NCI-H1930 (cell line): ENCODE data around the gene SH3BP5.
"Not testable (repeated sequence)": the region's sequence is repeated elsewhere in the genome, so short reads cannot be mapped to it uniquely, and the experiment has no call there.

Source experiments
- DNase-seq, 2 experiments: peaks; one replicate each; lab custom pipeline; 2025; lab: John Stamatoyannopoulos, UW

The SH3BP5 gene, protein sequence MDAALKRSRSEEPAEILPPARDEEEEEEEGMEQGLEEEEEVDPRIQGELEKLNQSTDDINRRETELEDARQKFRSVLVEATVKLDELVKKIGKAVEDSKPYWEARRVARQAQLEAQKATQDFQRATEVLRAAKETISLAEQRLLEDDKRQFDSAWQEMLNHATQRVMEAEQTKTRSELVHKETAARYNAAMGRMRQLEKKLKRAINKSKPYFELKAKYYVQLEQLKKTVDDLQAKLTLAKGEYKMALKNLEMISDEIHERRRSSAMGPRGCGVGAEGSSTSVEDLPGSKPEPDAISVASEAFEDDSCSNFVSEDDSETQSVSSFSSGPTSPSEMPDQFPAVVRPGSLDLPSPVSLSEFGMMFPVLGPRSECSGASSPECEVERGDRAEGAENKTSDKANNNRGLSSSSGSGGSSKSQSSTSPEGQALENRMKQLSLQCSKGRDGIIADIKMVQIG

DNA sequence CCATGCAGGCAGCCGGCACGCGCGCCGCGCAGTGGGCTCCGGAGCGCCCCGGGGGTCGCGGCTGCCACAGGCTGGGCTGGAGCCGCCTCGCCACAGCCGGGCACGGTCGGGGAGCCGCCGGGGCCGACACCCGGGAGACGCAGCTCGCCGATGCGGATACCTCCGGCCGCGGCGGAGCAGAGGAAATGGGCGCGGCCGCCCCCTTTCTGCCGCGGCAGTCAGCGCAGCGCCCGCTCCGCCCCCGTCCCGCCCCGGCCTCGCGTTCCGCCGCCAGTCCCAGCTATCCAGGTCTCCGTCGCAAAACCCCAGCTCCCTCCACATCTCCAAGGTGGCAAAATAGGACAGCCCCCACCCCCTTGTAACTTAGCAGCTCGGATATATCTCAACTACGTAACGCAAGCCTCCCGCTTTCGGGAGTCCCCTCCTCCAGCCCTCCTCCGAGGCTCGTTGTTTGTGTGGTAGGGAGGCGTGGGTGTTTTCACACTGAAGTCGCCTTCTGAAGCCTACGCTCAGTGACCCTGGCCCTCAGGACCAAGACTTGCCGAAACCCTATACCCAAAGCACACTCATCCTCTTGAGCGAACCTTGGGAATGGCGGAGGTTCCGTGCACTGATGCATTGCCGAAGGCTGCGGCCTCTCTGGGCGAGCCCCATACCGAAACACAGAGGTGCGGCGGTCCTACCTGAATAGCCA, at the start of gene SH3BP5:
TSS of gene SH3BP5 (minus strand) at position 182 of the 694 bp plus-strand sequence. CDS start at position 4, 178 bp downstream.
- DNase-seq: peak in 1 of 2 experiments; percentile 18

DNA sequence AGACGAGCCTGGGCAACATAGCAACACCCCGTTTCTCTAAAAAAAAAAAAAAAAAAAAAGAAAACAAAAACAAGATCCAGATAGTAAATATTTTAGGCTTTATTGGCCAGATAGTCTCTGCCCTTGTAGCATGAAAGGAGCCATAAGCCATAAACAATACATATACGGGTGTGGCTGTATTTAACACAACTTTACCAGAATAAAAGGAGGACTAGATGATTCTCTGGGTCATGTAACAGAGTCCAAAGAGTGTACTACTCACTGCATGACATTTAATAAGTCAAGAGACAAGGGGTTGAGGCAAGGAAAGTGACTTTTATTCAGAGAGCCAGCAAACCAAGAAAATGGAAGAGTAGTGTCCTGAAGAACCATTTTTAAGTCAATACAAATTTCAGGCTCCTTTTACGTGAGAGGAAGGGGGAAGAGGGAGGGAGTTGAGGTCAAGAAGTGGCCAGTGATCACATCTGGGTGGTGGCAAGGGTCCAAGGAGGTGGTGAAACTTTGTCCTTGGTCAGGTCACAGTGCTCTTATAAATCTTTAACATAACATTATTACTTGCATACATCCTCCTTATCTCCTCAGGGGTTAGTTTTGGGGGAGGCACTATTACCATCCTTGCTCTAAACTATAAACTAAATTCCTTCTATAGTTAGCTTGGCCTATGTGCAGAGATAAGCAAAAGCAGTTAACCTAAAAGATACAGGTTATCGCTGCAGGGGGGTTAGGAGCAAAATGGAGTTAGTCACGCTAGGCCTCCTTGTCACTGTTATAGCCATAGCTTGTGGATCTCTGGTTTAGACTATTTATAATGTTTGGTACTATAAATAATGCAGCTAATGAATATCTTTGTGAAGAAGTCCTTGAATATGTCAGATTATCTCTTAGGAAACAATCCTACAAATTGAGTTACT, 48.8 kb upstream of the SH3BP5 start:
- DNase-seq: no peak

DNA sequence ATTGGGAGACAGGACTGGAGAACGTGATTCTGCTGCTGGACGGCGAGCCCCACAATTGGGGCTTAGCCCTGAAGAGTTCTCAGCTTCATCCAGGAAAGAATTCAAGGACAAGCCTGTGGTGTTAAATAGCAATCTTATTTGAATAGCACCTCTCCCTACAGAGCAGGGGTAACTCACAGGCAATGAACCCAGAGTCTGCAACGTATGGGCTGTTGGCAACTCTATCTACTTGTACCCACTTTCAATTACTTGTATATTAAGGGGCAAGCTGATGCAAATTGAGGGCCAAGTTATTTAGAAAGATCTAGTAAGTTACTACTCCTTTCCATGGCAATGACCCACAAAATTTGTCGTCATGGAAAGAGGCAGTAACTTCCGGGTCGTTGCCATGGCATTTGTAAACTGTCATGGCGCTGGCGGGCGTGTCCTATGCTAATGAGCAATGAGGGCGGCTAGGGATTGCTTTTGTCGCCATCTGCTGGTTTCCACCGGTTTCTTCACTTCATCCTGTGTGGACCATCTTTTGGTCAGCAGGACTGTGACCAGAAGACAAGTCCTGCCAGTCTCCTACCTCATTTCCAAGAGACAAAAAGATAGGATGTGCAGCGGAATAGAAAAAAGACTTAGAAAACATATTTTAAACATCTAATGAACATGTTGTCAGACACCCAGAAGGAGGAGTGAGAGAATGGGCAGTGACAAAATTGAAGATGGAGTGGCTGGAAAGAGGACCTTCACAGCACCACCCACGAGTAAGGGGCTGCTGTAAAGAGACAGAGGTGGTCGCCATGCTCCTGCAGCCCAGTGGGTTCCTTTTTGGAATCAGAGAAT, 45.8 kb upstream of the SH3BP5 start:
- DNase-seq: peak; percentile 73 to 80

DNA sequence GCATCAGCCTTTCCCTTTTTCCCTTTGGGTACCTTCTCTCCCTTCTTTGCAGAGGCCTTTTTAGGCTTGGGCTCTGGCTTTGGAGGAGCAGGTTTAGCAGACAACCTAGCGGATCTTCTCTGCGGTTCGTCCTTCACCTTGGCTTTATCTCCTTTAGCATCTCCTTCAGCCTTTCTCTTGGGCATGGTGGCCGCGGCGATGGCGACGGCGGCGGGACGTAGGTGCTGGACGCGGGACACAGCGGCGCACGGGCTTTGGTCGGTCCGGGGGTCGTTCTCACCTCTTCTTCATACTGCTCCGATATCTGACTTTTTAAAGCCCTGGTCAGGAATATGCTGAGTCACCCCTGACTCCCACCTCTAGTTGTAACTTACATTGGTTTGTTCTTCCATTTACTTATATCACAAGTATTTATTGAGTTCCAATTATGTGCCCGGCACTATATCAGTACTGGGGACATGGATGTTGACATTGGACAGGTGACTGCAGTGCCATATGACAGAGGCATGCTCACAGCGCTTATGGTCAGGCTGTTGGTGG, 43.1 kb upstream of the SH3BP5 start:
- DNase-seq: no peak

DNA sequence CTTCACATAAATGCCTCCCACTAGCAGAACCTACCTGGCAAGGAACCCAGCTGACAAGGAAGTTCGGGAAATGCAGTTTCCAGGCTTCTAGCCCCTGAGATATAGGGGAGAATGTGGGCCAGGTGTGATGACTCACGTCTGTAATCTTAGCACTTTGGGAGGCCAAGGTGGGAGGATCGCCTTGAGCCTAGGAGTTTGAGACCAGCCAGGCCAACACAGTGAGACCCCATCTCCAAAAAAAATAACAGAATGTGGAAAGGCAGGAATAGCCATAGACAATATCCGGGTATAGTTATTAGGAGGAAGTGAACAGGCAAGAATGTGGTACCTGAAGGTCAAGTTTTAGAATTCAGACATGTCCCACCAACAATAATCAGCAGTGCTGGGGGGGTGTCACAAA, 40.5 kb upstream of the SH3BP5 start:
- no peak for DNase-seq

DNA sequence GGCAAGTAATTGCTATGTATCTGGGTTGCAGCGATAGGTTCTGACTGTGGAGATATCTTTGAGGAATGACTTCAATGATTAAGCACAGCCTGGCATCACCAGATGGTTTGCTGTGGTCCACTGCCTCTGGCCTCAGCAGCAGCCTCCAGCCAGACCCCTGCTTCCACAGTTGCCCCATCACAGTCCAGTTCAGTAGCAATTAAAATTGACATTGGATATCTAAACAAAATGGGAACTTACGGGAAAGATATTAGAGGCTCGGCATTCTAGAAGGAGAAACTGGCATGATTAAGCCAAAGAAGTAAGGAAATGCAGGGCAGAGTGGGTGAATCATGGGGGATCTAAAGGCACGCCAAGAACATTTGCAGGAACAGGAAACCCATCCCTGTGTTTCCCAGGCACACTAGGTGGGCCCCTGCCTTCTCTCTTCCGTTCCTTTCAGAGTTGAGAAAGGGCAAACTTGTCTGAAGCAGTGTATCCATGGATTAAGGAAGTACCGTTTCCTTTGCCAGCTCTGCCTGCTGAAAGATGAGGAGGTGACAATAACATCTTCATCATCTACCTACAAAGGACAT, 36.3 kb upstream of the SH3BP5 start:
- DNase-seq: no peak

DNA sequence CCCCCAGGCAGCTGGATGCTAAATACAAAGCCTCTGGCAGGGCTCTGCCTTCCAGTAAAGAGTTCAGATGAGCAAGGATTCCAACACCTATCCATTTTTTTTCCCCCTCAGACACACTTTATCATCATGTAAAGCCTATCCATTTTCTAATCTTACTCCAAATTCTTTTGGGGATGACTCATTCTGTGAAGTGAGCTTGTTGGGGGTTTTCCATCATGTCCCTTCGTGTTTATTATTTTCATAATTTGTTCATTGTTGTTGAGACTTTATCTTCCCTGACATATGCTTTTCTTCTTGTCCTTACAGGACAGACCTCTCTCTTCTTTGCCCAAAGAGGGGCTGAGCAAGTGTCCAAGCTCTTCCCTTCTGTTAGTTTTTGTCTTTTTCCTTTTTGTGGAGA, 34.7 kb upstream of the SH3BP5 start:
- no peak for DNase-seq

DNA sequence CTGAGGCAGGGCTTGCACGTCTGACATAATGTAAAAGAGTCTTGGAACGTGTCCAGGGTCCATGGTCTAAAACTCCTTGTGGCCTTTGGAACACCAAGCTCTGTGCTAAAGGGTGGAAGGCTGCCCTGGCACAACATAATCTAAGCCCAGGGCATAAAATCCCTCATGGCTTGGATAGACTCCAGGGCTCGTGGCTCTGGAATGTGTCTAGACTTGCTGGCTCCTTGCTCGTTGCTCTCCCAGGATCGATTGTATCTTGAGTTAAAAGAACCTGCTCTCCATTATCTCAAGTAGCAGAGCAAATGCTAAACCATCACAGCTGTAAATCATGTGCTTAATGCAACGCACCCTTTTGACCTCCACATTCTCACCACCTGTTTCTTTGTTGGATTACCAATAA, 31.7 kb upstream of the SH3BP5 start:
- DNase-seq: not testable (repeated sequence)

DNA sequence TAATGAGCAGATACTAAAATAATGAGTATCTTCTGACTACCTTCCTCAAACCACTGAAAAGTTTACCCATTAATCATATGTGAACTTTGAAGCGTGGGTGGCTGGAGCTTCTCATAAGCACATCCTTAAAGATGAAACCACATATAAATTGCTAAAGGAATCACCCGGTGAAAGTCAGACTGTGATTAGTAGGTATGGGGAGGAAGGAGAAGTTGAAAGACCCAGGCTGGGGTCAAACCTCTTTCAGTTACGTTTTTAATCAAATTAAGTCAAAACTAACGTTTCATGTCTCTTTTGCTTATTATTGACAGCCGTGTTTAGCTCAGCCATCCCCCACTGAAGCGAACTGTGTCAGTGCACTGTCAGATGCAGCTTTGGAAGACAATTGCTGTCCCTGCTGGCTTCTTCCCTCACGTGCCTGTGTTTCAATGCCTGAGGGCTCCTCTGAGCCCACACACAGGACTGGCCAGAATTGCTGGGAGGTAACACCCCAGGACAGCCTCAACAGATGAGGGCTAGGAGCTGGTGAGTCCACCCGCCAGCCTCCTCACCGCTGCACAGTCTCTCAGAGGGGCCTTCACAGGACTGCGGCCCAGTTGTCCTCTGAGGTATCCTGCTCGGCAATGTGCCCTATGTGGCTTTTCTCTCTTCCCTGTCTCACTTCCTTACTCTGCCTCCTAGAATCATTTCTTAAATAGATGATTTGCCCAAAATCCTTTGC, 29.3 kb upstream of the SH3BP5 start:
- DNase-seq: no peak

DNA sequence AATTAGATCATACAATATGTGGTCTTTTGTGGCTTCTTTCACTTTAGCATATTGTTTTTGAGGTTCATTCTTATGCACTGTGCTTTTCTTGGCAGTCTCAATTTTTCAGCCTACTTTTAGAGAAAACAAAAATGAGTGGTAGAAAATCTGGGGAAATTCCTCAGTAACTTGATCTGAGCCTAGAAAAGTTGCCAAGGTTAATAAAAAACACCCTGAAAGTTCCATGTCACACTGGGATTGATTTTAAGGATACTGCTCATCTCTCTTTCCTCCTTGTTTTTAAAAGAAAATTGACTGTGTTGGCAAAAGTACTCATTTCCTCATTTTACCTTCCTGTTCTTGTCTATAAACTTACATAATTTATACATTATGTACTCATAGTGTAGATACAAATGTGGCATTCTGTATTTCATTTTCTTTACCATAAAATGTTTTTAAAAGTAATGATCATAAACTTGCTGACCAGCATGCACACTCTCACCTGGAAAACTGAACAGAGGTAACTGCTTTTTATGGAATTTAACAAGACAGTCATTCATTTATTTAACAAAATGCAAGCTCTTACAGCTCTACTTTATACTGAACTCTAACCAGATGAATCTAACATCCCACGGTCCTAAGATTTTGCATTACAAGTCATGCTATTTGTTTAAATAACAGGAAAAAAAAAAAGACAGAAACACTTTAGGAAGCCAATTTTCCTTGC, 28.6 kb upstream of the SH3BP5 start:
- no peak for DNase-seq

DNA sequence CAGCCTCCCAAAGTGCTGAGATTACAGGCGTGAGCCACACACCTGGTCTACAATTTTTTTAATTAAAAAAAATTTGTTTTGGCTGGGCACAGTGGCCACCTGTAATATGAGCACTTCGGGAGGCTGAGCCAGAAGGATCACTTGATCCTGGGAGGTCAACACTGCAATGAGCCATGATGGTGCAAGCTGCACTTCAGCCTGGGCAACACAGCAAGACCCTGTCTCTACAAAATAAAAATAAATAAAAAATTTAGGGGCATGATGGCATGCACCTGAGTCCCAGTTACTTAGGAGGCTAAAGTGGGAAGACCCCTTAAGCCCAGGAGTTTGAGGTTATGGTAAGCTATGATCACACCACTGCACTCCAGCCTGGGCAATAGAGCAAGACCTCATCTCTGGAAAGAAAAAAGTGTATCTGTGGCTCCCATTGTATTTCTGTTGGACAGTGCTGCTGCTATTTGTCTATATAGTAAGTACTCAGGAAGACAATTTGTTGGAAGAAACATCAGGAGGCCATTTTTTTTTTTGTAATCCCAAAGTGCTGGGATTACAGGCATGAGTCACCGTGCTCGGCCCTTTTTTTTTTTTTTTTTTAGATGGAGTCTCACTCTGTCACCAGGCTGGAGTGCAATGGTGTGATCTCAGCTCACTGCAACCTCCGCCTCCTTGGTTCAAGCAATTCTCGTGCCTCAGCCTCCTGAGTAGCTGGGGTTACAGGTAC, 27.5 kb upstream of the SH3BP5 start:
- no peak for DNase-seq

DNA sequence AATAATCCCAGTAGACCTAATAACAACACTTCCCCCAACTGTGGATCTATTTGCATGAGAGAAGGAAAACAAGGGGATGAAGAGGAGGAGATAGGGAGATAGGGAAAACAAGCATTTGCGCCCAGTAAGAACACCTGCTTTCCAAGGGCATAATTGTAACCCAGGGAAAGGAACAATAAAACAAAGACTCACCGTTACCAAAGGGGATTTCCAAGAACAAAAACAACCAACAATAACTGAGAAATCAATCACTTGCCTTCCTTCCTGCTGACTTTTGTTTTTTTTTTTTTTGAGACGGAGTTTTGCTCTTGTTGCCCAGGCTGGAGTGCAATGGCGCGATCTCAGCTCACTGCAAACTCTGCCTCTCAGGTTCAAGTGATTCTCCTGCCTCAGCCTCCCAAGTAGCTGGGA, 24.3 kb upstream of the SH3BP5 start:
- not testable (repeated sequence) for DNase-seq

DNA sequence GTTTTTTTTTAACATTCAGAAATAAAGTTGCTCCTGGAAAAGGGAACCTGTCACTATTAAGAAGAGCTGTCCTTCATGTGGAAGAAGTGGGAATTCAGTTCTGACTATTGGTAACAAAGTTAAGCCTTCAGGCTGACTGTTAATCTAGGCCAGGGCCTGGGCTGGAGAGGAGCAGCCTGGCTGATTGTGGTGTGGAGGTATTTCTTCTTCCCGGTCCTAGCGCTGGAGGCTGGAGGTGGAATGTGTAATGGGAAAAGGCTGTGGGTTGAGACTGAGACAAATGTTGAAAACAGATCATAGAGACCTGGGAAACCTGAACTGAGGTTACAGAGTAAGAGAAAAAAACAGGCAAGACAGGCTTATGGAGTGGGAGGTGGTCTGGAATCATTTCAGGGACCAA, 23.8 kb upstream of the SH3BP5 start:
- DNase-seq: no peak

DNA sequence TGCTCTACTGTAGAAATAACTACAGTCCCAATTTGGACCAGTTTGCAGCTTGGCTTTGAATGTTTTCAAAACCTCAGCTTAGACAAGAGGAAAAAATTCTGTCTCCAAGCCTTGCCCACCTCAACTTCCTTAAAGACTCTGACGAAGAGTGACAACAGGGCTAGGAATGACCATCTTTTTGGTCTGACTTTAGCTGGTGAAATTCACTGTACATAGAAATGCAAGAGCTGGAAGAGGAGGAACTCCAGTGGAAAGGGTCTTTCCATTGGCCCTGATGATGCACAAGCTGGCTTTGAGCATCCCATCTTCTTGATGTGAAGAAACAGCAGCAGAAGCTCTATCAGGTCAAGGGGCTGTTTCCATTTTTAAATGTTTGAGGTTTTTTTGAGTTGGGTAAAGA, 22.7 kb upstream of the SH3BP5 start:
- no peak for DNase-seq

DNA sequence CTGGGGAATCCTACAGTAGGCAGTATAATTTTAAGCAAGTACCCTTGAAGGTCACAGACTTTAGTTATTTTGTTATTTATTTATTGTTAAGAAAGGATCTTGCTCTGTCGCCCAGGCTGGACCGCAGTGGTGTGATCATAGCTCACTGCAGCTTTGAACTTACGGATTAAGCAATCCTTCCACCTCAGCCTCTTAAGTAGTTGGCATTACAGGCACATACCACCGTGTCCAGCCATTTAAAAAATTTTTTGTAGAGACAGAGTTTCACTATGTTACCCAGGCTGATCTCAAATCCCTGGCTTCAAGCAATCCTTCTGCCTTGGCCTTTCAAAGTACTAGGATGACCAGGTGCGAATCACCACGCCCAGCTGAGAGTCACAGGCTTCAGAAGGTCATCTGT, 22.1 kb upstream of the SH3BP5 start:
- DNase-seq: no peak

DNA sequence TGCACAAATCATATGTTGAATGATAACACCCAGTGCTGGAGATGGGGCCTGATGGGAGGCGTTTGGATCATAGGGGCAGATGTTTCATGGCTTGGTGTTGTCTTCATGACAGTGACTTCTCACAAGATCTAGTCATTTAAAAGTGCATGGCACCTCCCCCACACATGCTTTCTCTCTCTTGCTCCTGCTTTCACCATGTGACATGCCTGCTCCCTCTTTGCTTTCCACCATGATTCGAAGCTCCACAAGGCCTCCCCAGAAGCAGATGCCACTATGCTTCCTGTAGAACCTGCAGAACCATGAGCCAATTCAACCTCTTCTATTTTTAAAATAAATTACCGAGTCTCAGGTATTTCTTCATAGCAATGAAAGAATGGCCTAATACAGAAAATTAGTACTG, 17.8 kb upstream of the SH3BP5 start:
- DNase-seq: no peak

DNA sequence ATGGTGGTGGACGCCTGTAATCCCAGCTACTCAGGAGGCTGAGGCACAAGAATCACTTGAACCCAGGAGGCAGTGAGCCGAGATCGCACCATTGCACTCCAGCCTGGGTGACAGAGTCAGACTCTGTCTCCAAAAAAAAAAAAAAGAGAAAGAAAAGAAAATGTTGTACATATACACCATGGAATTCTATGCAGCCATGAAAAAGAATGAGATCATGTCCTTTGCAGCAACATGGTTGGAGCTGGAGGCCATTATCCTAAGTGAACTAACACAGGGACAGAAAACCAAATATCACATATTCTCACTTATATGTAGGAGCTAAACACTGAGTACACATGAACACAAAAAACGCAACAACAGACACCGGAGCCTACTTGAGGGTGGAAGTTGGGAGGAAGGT, 17.1 kb upstream of the SH3BP5 start:
- not testable (repeated sequence) for DNase-seq

DNA sequence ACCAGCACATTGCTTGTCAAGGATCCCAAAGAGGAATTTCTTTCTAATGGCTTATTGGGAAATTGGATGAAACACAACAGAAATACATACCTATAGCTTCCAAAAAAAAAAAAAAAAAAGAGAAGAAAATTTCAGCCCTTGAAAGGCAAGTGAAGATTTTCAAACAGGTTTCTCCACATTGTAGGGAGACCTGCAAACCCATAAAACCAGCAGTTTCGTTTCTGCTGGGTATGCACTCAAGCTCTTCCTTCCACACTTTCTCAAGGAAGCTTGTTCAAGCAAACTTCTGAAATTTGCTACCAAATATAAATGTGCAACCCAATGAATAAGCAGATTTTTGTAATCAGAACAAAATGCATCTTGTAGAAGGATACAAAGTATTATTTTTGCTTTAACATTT, 15.9 kb upstream of the SH3BP5 start:
- no peak for DNase-seq

DNA sequence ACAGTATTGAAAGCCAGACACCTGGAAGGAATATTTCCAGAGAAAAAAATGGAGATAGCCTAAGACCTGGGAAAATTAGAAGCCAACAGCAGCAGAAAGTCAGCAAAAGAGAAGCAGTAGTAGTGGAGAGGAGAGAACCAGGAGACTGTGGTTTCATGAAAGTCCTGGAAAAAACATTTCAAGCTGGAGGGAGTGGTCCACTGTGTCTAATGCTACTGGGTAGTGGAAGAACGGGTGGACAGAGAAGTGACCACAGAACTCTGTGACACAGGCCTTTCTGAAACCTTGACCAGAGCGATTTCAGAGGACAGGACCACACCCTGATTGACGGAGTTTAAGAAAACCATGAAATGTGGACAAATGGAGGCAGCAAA, 15.3 kb upstream of the SH3BP5 start:
- no peak for DNase-seq
